ENCODE results near the gene CEP20.
"Not testable (repeated sequence)": the region's sequence is repeated elsewhere in the genome, so short reads cannot be mapped to it uniquely, and the experiment has no call there.

The CEP20 gene

GRCh38 chr16:15925631-15926030, 37.2 kb upstream of the CEP20 start:
- no peaks in the 10 kb centered on the region for H3F3A ChIP-seq (ENCODE audit: low read depth)
- no peak overlapping the region for H3K9ac ChIP-seq (ENCODE audit: low read depth, low read length, poor library complexity, severe bottlenecking)
- TF ChIP-seq CTCF (conservative IDR thresholded peaks at IDR 0.05; ENCODE audit: low read length) (no peak), EZH2phosphoT487 (IDR thresholded peaks at IDR 0.05; ENCODE audit: borderline replicate concordance) (no peak)
- H3K9me2 ChIP-seq (replicated peaks; ENCODE audit: low read depth, low read length): no peaks in the 10 kb centered on the region
- no peaks in the 10 kb centered on the region for H3K27me3 ChIP-seq (ENCODE audit: insufficient read depth, low read length, poor library complexity, severe bottlenecking)
- H3K4me3 ChIP-seq (ENCODE audit: low read length, poor library complexity, severe bottlenecking): no peak overlapping the region
- no peaks in the 10 kb centered on the region for H3K4me1 ChIP-seq (ENCODE audit: insufficient read depth, low read length, poor library complexity, severe bottlenecking)
- H3K9me3 ChIP-seq (ENCODE audit: insufficient read depth, low read depth, low read length): no peaks in the 10 kb centered on the region
- H2AFZ ChIP-seq (ENCODE audit: low read length): no peak overlapping the region
- no peaks in the 10 kb centered on the region for H4K20me1 ChIP-seq (ENCODE audit: insufficient read depth, low read length, poor library complexity, severe bottlenecking)
- H3K4me2 ChIP-seq (ENCODE audit: low read depth, low read length, poor library complexity, severe bottlenecking): no peak overlapping the region
- H3K36me3 ChIP-seq (ENCODE audit: insufficient read depth, low read length): no peaks in the 10 kb centered on the region
- H3K79me2 ChIP-seq (ENCODE audit: insufficient read depth, low read length): no peaks in the 10 kb centered on the region

GRCh38 chr16:15924996-15925395, 36.6 kb upstream of the CEP20 start:
- no peaks in the 10 kb centered on the region for H3K27me3 ChIP-seq (ENCODE audit: insufficient read depth, low read length, poor library complexity, severe bottlenecking)
- no peaks in the 10 kb centered on the region for H3K36me3 ChIP-seq (ENCODE audit: insufficient read depth, low read length)
- no peak overlapping the region for H2AFZ ChIP-seq (ENCODE audit: low read length)
- no peaks in the 10 kb centered on the region for H3F3A ChIP-seq (ENCODE audit: low read depth)
- H4K20me1 ChIP-seq (ENCODE audit: insufficient read depth, low read length, poor library complexity, severe bottlenecking): no peaks in the 10 kb centered on the region
- TF ChIP-seq CTCF (conservative IDR thresholded peaks at IDR 0.05; ENCODE audit: low read length): no peak
- no peaks in the 10 kb centered on the region for H3K4me1 ChIP-seq (ENCODE audit: insufficient read depth, low read length, poor library complexity, severe bottlenecking)
- H3K9me2 ChIP-seq (replicated peaks; ENCODE audit: low read depth, low read length): no peaks in the 10 kb centered on the region
- H3K4me2 ChIP-seq (ENCODE audit: low read depth, low read length, poor library complexity, severe bottlenecking): no peak overlapping the region
- no peak overlapping the region for H3K4me3 ChIP-seq (ENCODE audit: low read length, poor library complexity, severe bottlenecking)
- H3K79me2 ChIP-seq (ENCODE audit: insufficient read depth, low read length): no peaks in the 10 kb centered on the region
- H3K9me3 ChIP-seq (ENCODE audit: insufficient read depth, low read depth, low read length): no peaks in the 10 kb centered on the region
- no peak overlapping the region for H3K9ac ChIP-seq (ENCODE audit: low read depth, low read length, poor library complexity, severe bottlenecking)

GRCh38 chr16:15919331-15919730, 30.9 kb upstream of the CEP20 start:
- Histone ChIP-seq H3K4me1 (ENCODE audit: insufficient read depth, low read length, poor library complexity, severe bottlenecking) (no peaks in the 10 kb centered on the region), H3K4me2 (ENCODE audit: low read depth, low read length, poor library complexity, severe bottlenecking) (no peak overlapping the region), H3K36me3 (ENCODE audit: insufficient read depth, low read length) (no peaks in the 10 kb centered on the region), H3K9ac (ENCODE audit: low read depth, low read length, poor library complexity, severe bottlenecking) (no peak overlapping the region), H4K20me1 (ENCODE audit: insufficient read depth, low read length, poor library complexity, severe bottlenecking) (no peaks in the 10 kb centered on the region), H3F3A (ENCODE audit: low read depth) (no peaks in the 10 kb centered on the region), H3K27me3 (ENCODE audit: insufficient read depth, low read length, poor library complexity, severe bottlenecking) (no peaks in the 10 kb centered on the region), H2AFZ (ENCODE audit: low read length) (no peak overlapping the region), H3K79me2 (ENCODE audit: insufficient read depth, low read length) (no peaks in the 10 kb centered on the region), H3K4me3 (ENCODE audit: low read length, poor library complexity, severe bottlenecking) (no peak overlapping the region), H3K9me3 (ENCODE audit: insufficient read depth, low read depth, low read length) (no peaks in the 10 kb centered on the region), H3K9me2 (replicated peaks; ENCODE audit: low read depth, low read length) (no peaks in the 10 kb centered on the region)
- TF ChIP-seq EZH2phosphoT487 (IDR thresholded peaks at IDR 0.05; ENCODE audit: borderline replicate concordance): no peak
- no peak for TF ChIP-seq CTCF (conservative IDR thresholded peaks at IDR 0.05; ENCODE audit: low read length)

GRCh38 chr16:15918314-15918713, 29.9 kb upstream of the CEP20 start:
- H3K27me3 ChIP-seq (ENCODE audit: insufficient read depth, low read length, poor library complexity, severe bottlenecking); H3K9me2 ChIP-seq (replicated peaks; ENCODE audit: low read depth, low read length); H4K20me1 ChIP-seq (ENCODE audit: insufficient read depth, low read length, poor library complexity, severe bottlenecking); H2AFZ ChIP-seq (ENCODE audit: low read length); H3K79me2 ChIP-seq (ENCODE audit: insufficient read depth, low read length); H3K4me3 ChIP-seq (ENCODE audit: low read length, poor library complexity, severe bottlenecking); H3K9me3 ChIP-seq (ENCODE audit: insufficient read depth, low read depth, low read length); H3K4me2 ChIP-seq (ENCODE audit: low read depth, low read length, poor library complexity, severe bottlenecking); H3K36me3 ChIP-seq (ENCODE audit: insufficient read depth, low read length); H3K4me1 ChIP-seq (ENCODE audit: insufficient read depth, low read length, poor library complexity, severe bottlenecking); H3K9ac ChIP-seq (ENCODE audit: low read depth, low read length, poor library complexity, severe bottlenecking); H3F3A ChIP-seq (ENCODE audit: low read depth): not testable (repeated sequence)

All from Loucy (cell line).